GM23338 (cell line): ENCODE data around the gene ARHGAP30.

ENCODE experiments used
- CREB1 ChIP-seq: fragments of 250-450 bp; sonication (Bioruptor Pico); IDR thresholded peaks from 2 replicates; pipeline ENCODE4 v1.5.0; 2020; ENCODE audit warnings: low read depth, mild to moderate bottlenecking, moderate library complexity
- CTCF ChIP-seq, 2 experiments: fragments of 200-600 bp in 1 of 2; sonication (generic) in 1 of 2; conservative IDR thresholded peaks; 2 replicates each; pipeline versions ENCODE4 v1.5.1 to v1.6.1; 2016 to 2017; ENCODE audit warnings: antibody characterized with exemption in 2 of 2, low read depth in 2 of 2, mild to moderate bottlenecking in 2 of 2, moderate library complexity in 1 of 2
- ETS1 ChIP-seq: IDR thresholded peaks from 2 replicates; pipeline ENCODE4 v1.6.1; 2016; ENCODE audit warnings: antibody characterized with exemption
- EZH2 ChIP-seq: fragments of 200-600 bp; sonication (generic); IDR thresholded peaks from one replicate; pipeline ENCODE4 v1.8.0; 2017; ENCODE audit warnings: antibody characterized with exemption, mild to moderate bottlenecking, low read depth; ENCODE audit not compliant: unreplicated experiment
- EZH2phosphoT487 ChIP-seq: fragments of 200-600 bp; sonication (generic); IDR thresholded peaks from one replicate; pipeline ENCODE4 v1.8.1; 2018; ENCODE audit warnings: antibody characterized with exemption; ENCODE audit not compliant: unreplicated experiment
- JUNB ChIP-seq: IDR thresholded peaks from one replicate; pipeline ENCODE4 v1.6.1; 2016; ENCODE audit warnings: antibody characterized with exemption; ENCODE audit not compliant: unreplicated experiment
- NANOG ChIP-seq: IDR thresholded peaks from 2 replicates; pipeline ENCODE4 v1.6.1; 2016; ENCODE audit warnings: antibody characterized with exemption, borderline replicate concordance
- POLR2AphosphoS5 ChIP-seq: IDR thresholded peaks from 2 replicates; pipeline ENCODE4 v1.6.1; 2016; ENCODE audit warnings: antibody characterized with exemption, low read depth
- REST ChIP-seq: IDR thresholded peaks from one replicate; pipeline ENCODE4 v1.6.1; 2018; ENCODE audit warnings: antibody characterized with exemption; ENCODE audit not compliant: unreplicated experiment
- ZNF331 ChIP-seq: fragments of 250-450 bp; sonication (Bioruptor Pico); IDR thresholded peaks from 2 replicates; pipeline ENCODE4 v1.5.0; 2020; ENCODE audit warnings: low read depth, mild to moderate bottlenecking, moderate library complexity

- TF ChIP-seq POLR2AphosphoS5 (no peak), CTCF (conservative IDR thresholded peaks at IDR 0.05; ENCODE audit: low read depth in 2 of 2) (no peak), REST (no peak), EZH2phosphoT487 (no peak), EZH2 (no peak), ZNF331 (CRISPR knock-in tag) (no peak), CREB1 (no peak), ETS1 (no peak), NANOG (no peak), JUNB (no peak)
These were observed 47.7 kb downstream of the ARHGAP30 start for GRCh38 chr1:161021970-161022353.
